ENCODE measurements around the gene ACKR1.

DNA sequence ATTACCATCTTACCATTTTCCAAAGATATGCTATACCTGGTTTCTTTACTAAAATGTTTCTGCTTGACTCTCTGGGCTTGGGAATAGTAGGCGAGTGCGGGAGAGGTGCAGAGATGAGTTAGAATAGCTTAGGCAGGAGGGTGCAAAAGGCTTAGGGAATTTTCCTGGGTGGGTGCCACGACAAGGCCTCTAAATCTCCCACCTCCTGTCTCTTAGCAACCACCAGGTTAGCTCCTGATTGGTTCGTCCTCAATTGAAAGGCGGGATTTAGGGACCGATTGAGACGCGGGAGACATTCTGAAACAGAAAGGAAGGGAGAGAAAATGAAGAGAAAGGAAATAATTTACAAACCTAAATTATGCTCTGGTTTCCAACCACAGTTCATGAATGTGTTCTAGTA is 3.1 kb downstream of the ACKR1 start:
- TF ChIP-seq, protein P1, sequence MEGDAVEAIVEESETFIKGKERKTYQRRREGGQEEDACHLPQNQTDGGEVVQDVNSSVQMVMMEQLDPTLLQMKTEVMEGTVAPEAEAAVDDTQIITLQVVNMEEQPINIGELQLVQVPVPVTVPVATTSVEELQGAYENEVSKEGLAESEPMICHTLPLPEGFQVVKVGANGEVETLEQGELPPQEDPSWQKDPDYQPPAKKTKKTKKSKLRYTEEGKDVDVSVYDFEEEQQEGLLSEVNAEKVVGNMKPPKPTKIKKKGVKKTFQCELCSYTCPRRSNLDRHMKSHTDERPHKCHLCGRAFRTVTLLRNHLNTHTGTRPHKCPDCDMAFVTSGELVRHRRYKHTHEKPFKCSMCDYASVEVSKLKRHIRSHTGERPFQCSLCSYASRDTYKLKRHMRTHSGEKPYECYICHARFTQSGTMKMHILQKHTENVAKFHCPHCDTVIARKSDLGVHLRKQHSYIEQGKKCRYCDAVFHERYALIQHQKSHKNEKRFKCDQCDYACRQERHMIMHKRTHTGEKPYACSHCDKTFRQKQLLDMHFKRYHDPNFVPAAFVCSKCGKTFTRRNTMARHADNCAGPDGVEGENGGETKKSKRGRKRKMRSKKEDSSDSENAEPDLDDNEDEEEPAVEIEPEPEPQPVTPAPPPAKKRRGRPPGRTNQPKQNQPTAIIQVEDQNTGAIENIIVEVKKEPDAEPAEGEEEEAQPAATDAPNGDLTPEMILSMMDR (conservative IDR thresholded peaks at IDR 0.05; ENCODE audit: low read length) = no peak
- no peak for TF ChIP-seq EZH2phosphoT487 (IDR thresholded peaks at IDR 0.05; ENCODE audit: borderline replicate concordance)

Measured in Loucy (cell line).